GM20000 (cell line): Measurements from ENCODE around the gene FAM83G.

Experiments
- DNase-seq: peaks from one replicate; pipeline ENCODE4 v3.0.0; 2012; ENCODE audit warnings: low spot score
- TF ChIP-seq, protein P1 (sequence below): IDR thresholded peaks from 2 replicates; pipeline ENCODE4 v1.5.1; 2012; ENCODE audit warnings: mild to moderate bottlenecking, control low read depth; ENCODE audit errors: extremely low read depth, missing control alignments

The FAM83G gene

GRCh38 chr17:18977646-18978045 is 26.9 kb downstream of the FAM83G start:
- TF ChIP-seq, protein P1, sequence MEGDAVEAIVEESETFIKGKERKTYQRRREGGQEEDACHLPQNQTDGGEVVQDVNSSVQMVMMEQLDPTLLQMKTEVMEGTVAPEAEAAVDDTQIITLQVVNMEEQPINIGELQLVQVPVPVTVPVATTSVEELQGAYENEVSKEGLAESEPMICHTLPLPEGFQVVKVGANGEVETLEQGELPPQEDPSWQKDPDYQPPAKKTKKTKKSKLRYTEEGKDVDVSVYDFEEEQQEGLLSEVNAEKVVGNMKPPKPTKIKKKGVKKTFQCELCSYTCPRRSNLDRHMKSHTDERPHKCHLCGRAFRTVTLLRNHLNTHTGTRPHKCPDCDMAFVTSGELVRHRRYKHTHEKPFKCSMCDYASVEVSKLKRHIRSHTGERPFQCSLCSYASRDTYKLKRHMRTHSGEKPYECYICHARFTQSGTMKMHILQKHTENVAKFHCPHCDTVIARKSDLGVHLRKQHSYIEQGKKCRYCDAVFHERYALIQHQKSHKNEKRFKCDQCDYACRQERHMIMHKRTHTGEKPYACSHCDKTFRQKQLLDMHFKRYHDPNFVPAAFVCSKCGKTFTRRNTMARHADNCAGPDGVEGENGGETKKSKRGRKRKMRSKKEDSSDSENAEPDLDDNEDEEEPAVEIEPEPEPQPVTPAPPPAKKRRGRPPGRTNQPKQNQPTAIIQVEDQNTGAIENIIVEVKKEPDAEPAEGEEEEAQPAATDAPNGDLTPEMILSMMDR, result no peak
- no peak for DNase-seq

- DNase-seq, result no peak
- TF ChIP-seq, protein P1, result no peak
These were observed 27.5 kb downstream of the FAM83G start for GRCh38 chr17:18977021-18977420.

DNA sequence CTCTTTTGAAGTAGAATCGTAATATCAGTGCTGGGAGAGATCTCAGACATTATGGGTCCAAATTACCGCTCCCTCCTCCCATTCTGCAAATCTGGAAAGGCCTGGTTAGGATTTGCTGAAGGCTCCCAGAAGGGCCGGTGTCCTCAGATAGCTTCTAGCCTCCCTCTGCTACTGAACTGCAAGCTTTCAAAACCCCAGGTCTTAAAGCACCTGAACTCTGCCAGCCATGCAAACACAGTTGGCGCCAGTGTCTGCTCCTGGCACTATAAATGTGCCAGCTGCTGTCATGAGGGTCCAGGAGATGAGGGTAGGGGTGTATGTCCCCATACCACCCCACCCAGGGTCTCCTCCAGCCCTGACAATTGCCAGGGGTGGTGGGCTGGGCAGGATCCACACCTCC is 28.4 kb downstream of the FAM83G start:
- TF ChIP-seq, protein P1, result no peak
- DNase-seq, result no peak

GRCh38 chr17:18975597-18975996 is 29.0 kb downstream of the FAM83G start:
- DNase-seq, result no peak
- TF ChIP-seq, protein P1, result no peak

DNA sequence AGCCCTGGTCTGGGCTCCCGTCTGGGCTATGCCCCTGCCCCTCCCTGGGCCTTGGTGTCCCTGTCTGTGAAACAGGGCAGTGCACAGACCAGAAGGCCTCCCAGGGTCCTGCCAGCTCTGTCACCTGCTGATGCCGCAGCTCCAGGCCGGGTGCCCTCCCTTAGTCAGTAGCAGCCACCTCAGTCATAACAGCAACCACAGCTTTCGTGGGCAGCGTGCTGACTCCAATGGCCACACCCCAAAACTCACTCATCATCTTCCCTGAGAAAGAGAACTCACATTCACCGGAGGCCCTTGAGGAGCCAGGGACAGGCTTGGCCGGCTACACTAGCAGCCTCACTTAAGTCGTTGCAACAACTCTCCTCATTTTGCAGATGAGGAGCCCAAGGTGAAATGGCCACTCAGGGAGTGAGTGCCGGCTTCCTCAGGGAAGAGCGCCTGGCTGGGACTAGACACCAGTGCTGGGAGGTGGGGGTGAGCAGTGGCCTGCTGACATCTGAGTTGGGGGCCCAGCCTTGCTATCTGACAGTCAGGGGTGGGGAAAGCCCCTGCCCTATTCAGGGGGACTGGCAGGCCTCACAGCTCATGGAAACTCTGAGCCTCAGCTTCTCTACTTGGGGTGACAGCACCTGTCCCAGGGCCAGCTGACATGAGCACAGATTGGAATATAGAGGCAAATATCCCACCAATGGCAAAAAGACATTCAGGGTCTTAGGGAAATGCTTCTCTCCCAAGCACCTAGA is 30.0 kb downstream of the FAM83G start:
- TF ChIP-seq, protein P1, result no peak
- no peak for DNase-seq

- TF ChIP-seq, protein P1, result no peak
These were observed 32.8 kb downstream of the FAM83G start for GRCh38 chr17:18971801-18972200.

DNA sequence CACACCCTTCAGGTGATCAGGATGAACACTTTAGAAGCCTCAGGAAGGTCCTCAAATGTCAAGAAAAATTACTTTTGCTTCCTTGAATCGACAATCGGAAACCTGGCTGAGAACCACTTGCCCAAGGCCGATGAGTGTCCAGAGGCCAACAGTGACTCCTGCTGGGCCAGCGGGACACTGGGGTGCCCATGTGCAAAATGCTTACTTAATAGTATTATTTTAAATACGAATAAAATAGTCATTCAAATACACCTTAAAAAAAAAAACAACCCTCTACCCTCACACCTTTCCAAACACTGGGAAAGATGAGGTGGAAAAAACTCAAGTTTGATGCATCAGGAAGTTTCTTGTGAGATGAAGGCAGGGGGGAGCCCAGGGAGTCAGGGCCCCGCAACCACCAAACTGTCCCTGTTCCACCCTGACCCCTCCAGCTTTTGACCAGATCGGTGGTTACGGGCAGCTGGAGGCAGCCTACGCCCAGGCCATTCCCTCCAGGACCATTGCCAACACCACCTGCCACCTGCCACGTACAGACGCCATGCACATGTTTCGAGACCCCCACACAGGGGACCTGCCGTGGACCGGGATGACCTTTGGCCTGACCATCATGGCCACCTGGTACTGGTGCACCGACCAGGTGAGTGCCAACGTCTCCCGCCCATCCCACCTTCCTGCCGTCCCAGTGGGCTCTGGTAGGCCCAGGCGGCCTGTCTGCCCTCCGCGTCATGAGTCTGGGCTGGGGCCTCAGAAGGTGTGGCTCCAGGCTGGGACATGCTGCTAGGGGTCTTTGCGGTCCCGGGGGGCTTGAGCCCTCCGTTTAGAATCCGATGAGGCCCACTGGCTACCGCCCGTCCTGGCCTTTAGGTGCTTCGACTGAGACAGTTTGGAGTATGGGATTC is 33.7 kb downstream of the FAM83G start:
- TF ChIP-seq, protein P1, result no peak
- no peak for DNase-seq

More at GRCh38 chr17:18971801-18972200, 32.8 kb downstream of the FAM83G start:
- DNase-seq, result no peak
